DMS 273 treated with DMSO at 0.1 percent for 48 hours (cell line): ENCODE results near the gene FYB1.

ENCODE experiments used
- DNase-seq: peaks from one replicate; lab custom pipeline; 2025; lab: John Stamatoyannopoulos, UW

The FYB1 gene

GRCh38 chr5:39121315-39121714, 98.0 kb downstream of the FYB1 start:
- no peak for DNase-seq

GRCh38 chr5:39120052-39120420, 99.3 kb downstream of the FYB1 start:
- DNase-seq, result no peak

- DNase-seq, result no peak
Observed at GRCh38 chr5:39119404-39120051, 99.8 kb downstream of the FYB1 start.

GRCh38 chr5:39118638-39119037, 100.7 kb downstream of the FYB1 start:
- no peak for DNase-seq

GRCh38 chr5:39117401-39117800, 102.0 kb downstream of the FYB1 start:
- no peak for DNase-seq

- no peak for DNase-seq
Observed at GRCh38 chr5:39116344-39117170, 102.8 kb downstream of the FYB1 start.

GRCh38 chr5:39115644-39116343, 103.6 kb downstream of the FYB1 start:
- DNase-seq, result no peak

GRCh38 chr5:39114155-39114554, 105.2 kb downstream of the FYB1 start:
- no peak for DNase-seq

GRCh38 chr5:39113354-39113953, 105.9 kb downstream of the FYB1 start:
- no peak for DNase-seq

GRCh38 chr5:39109606-39110005, 109.8 kb downstream of the FYB1 start:
- DNase-seq, result no peak

- peak; percentile 7 for DNase-seq
Observed at GRCh38 chr5:39108987-39109386, 110.4 kb downstream of the FYB1 start.

GRCh38 chr5:39107350-39107749, 112.0 kb downstream of the FYB1 start:
- no peak for DNase-seq

- DNase-seq, result no peak
Observed at GRCh38 chr5:39106322-39106721, 113.0 kb downstream of the FYB1 start.

GRCh38 chr5:39104221-39104620, 115.1 kb downstream of the FYB1 start:
- DNase-seq, result no peak

GRCh38 chr5:39102684-39103155, 116.6 kb downstream of the FYB1 start:
- DNase-seq, result no peak

GRCh38 chr5:39100851-39101396, 118.4 kb downstream of the FYB1 start:
- no peak for DNase-seq

GRCh38 chr5:39100301-39100850, 119.0 kb downstream of the FYB1 start:
- DNase-seq, result no peak

- no peak for DNase-seq
Observed at GRCh38 chr5:39099831-39100230, 119.5 kb downstream of the FYB1 start.

GRCh38 chr5:39093352-39093751, 126.0 kb downstream of the FYB1 start:
- DNase-seq, result no peak

GRCh38 chr5:39092581-39093351, 126.6 kb downstream of the FYB1 start:
- no peak for DNase-seq

- no peak for DNase-seq
Observed at GRCh38 chr5:39091940-39092580, 127.3 kb downstream of the FYB1 start.
